Dendritic cell treated with granulocyte-macrophage colony-stimulating factor and Interleukin-4, amounts not matched to agents 40 ng/mL and 50 ng/mL, for 4 days (primary cell): ENCODE results near the gene ZDHHC3.

Experiments
- H3K27ac Mint-ChIP-seq: one replicate; pipeline ENCODE4 v1.8.0; 2022; ENCODE audit warnings: mild to moderate bottlenecking, mixed read lengths
- H3K27me3 Mint-ChIP-seq: one replicate; pipeline ENCODE4 v1.8.0; 2022; ENCODE audit warnings: mild to moderate bottlenecking, mixed read lengths
- H3K36me3 Mint-ChIP-seq: one replicate; pipeline ENCODE4 v1.8.0; 2022; ENCODE audit warnings: low read depth, mixed read lengths
- H3K4me1 Mint-ChIP-seq: one replicate; pipeline ENCODE4 v1.8.0; 2022; ENCODE audit warnings: low read depth, mixed read lengths
- H3K4me3 Mint-ChIP-seq: one replicate; pipeline ENCODE4 v1.8.0; 2022; ENCODE audit warnings: mild to moderate bottlenecking, moderate library complexity, mixed read lengths
- H3K9me3 Mint-ChIP-seq: one replicate; pipeline ENCODE4 v1.8.0; 2022; ENCODE audit warnings: mixed read lengths
- intact Hi-C: fragments of 100-400 bp; cut with micrococcal nuclease; formaldehyde crosslinking; loops from one replicate; pipeline ENCODE4 v1.15.0; 2022

ZDHHC3 gene

DNA sequence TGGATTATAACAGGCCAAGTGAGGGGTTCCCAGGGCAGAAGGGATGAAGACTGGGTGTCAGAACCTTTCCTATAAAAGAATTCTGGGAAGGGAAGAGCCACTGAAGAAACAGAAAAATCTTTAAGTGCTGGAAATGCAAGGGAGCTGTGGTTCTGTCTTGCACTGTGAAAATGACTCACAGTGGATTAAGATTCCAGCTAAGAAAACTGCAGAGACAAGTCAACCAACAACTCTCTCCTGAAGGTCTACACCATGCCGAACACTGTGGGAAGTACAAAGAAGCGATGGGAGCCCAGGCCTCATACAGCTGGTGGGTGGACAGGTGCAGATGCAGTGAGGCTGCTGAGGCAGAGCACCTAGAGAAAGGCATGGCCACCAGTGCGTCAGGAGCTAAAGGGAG lies 27.7 kb downstream of the ZDHHC3 start:
- H3K27me3 Mint-ChIP-seq: no peaks in the 10 kb centered on the region
- intact Hi-C loops: no loop called here

DNA sequence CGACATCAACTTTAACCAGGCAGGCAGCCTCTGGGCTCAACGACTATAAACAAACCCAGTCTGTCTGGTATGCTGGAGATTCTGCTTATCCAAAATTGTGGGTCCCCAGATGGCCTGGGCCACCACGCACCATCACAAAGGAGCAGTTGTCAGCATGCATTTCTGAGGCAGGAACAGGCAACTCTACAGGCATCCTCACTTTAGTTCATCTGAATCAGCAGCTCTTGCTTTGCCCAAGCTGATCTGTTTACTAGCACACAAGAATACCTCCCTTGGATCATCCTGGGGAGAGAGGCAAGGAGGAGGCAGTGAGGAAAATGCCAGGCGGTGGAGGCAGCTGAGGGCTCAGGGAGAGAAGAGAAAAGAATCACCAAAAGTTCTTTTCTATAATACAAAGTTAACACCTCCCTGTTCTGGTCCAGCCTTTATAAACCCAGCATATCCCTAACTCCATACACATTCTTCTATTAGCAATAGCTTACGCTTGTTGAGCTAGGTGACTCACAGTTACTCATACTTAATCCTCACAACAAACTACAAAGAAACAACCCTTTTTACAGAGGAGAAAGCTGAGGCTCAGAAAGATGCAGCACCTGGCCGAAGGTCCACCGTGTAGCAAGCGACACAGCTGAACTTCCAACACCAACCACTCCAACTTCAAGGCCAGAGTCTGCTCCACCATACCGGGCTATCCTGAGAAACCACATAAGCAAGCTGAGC lies 33.6 kb downstream of the ZDHHC3 start:
- Mint-ChIP-seq H3K27me3 (no peaks in the 10 kb centered on the region), H3K9me3 (no peaks in the 10 kb centered on the region), H3K4me1 (no peaks in the 10 kb centered on the region), H3K27ac (no peak overlapping the region), H3K4me3 (no peak overlapping the region), H3K36me3 (peaks cover 93% of the 10 kb centered on the region)
- intact Hi-C loops: no loop called here

More for the DNA sequence above, 27.7 kb downstream of the ZDHHC3 start:
- Mint-ChIP-seq H3K36me3 (peaks cover 52% of the 10 kb centered on the region), H3K27ac (no peak overlapping the region), H3K4me3 (no peak overlapping the region), H3K4me1 (peaks cover 14% of the 10 kb centered on the region), H3K9me3 (no peaks in the 10 kb centered on the region)

DNA sequence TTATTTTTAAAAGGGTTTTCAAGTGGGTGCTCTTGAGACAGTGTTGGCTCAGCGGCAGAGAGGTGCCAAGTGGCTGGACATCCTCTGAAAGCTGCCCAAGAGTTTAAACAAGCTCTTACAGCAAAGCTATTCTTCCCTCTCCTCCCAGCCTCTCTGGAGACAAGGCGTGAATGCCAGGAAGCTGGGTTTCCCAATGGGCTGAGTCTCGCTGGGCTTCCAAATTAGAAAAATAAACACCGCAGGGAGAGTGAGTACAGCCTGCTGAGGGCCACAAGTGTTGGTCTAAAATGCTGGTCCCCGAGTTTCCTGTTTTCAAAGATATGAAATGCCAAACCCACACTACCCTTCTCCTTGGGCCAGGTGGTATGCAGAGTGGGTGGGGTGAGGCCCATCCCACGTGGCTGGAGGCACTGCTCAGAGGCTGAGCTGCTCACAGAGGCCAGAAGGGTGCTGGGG lies 36.4 kb downstream of the ZDHHC3 start:
- Mint-ChIP-seq H3K36me3 (peaks cover 91% of the 10 kb centered on the region), H3K4me1 (no peaks in the 10 kb centered on the region), H3K4me3 (no peak overlapping the region), H3K9me3 (no peaks in the 10 kb centered on the region), H3K27ac (no peak overlapping the region), H3K27me3 (no peaks in the 10 kb centered on the region)
- intact Hi-C loops: no loop called here

DNA sequence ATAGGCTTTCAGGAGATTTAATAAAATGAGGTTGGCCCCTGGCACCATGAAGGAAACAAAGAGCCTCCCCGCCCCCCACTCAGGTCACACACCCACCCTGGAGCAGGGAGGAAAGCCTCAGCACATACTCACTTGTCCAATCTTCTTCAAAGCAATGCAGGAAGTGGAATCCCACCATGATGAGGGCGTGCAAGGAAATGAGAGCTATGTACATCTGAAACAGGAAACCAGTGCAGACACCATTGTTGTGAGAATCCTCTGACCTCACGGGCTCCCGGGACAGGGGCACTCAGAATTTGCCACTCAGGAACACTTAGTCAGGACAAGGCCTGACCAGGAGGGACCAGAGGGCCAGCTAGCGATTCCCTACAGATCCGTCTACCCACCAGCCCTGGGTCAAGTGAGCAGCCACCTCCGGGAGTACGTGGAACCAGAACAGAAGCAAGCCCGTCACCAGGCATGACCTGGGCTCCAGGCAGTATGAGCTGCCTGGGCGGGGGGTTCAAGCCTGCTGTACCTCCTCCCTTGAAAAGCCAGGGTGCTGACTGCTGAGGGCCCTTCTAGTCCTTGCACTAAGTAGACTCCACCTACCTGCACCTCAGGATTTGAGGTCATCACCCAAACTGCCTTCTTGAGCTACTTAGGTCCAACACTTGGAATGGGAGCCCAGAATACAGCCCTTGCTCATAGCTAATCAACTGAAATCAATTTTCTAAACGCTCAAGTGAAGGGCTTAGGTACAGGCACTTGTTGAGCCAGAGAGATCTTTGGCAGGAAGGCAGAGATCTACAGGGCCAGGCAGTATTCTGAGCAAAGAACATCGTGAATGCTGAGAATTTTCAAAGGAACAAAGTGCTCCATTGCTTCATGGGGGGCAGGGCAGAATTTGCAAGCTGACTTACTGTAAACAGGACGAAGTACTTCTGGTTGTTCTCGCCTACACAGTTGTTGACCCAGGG lies 42.7 kb downstream of the ZDHHC3 start:
- Mint-ChIP-seq H3K4me3 (no peak overlapping the region), H3K27ac (no peak overlapping the region), H3K27me3 (no peaks in the 10 kb centered on the region), H3K9me3 (no peaks in the 10 kb centered on the region), H3K4me1 (no peaks in the 10 kb centered on the region), H3K36me3 (peaks cover 96% of the 10 kb centered on the region)
- intact Hi-C loops: no loop called here

DNA sequence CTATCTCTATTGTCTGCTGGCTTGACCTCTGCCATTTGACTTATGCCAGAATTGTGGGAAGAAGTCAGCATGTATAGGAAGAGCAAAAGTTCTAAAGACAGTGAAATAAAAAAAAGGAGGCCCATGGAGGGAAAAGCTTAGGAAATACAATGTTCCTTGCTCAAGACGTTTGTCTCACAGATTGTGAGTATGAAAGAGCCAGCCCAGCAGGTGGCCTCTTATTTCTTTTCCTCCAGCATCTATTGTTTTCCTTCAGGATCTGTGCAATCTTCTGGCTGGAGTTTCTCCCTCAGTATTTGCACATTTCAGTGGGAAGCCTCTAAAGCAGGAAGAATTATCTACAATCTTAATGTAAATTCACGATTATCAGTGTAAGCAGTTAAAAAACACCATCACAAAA lies 43.7 kb downstream of the ZDHHC3 start:
- intact Hi-C loops: no loop called here
- H3K9me3 Mint-ChIP-seq: no peaks in the 10 kb centered on the region
- H3K27me3 Mint-ChIP-seq: no peaks in the 10 kb centered on the region
- H3K27ac Mint-ChIP-seq: no peak overlapping the region
- H3K4me1 Mint-ChIP-seq: no peaks in the 10 kb centered on the region
- H3K4me3 Mint-ChIP-seq: no peak overlapping the region
- H3K36me3 Mint-ChIP-seq: peaks cover 96% of the 10 kb centered on the region

DNA sequence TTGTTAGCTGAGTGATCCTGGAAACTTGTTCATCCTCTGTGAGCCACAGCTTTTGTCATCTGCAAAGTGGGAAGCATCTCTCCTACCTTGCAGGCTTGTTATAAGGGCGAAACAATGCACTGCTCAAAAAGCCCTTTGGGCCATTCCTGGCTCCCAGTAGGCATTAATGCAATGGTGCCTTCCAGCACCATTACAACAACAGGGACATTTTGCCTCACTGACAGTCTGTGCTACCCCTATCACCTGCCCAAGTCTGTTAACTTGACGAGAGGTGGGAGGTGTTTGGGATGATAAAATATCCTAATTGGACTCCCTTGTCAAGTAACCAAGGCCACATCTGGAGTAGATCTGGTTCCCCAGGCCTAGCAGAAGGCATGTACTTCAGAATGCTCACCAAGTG lies 44.2 kb downstream of the ZDHHC3 start:
- Mint-ChIP-seq H3K36me3 (peaks cover 96% of the 10 kb centered on the region), H3K9me3 (no peaks in the 10 kb centered on the region), H3K27me3 (no peaks in the 10 kb centered on the region), H3K27ac (no peak overlapping the region), H3K4me1 (no peaks in the 10 kb centered on the region), H3K4me3 (no peak overlapping the region)
- intact Hi-C loops: no loop called here

DNA sequence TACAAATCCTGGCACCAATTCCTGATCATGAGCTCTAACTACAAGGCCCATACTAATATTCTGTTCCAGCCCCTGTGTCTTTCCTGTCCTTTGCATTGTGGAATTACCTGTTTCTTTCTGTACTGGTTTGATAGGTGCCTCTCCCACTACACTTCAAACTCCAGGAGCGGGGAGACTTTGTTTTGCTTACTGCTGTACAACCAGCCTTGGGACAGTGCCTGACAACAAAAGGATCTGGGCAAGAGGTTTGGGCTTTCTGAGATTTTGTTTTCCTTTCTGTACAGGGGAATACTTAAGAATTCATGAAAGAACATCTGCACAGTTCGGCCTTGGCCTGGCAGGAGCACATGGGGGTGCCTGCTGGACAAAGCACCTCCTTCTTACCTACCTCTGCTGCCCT lies 45.1 kb downstream of the ZDHHC3 start:
- Mint-ChIP-seq H3K4me1 (no peaks in the 10 kb centered on the region), H3K36me3 (peaks cover 96% of the 10 kb centered on the region), H3K27me3 (no peaks in the 10 kb centered on the region), H3K9me3 (no peaks in the 10 kb centered on the region), H3K27ac (no peak overlapping the region), H3K4me3 (no peak overlapping the region)
- intact Hi-C loops: no loop called here

DNA sequence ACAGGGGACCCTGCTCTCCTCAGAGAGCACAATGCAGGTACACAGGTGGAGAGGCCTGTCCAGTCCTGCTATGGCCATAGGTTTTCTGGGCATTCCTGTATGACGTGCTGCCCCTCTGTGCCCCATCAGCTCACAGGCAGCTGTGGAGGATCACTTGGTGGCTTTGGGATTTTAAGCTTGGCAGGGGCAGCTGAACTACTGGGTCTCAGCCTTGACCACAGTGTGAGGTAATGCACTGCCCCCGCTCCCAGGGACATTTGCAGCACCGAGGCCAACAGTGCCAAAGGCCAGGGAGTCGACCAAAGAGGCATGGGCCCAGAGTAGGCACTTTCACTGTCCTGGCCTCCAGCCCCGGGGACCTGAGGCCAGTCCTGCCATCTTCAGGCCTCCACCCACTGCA lies 46.2 kb downstream of the ZDHHC3 start:
- H3K9me3 Mint-ChIP-seq: no peaks in the 10 kb centered on the region
- intact Hi-C loops: no loop called here
- H3K27me3 Mint-ChIP-seq: no peaks in the 10 kb centered on the region
- peaks cover 99% of the 10 kb centered on the region for H3K36me3 Mint-ChIP-seq
- H3K4me3 Mint-ChIP-seq: no peak overlapping the region
- H3K4me1 Mint-ChIP-seq: no peaks in the 10 kb centered on the region
- no peak overlapping the region for H3K27ac Mint-ChIP-seq

DNA sequence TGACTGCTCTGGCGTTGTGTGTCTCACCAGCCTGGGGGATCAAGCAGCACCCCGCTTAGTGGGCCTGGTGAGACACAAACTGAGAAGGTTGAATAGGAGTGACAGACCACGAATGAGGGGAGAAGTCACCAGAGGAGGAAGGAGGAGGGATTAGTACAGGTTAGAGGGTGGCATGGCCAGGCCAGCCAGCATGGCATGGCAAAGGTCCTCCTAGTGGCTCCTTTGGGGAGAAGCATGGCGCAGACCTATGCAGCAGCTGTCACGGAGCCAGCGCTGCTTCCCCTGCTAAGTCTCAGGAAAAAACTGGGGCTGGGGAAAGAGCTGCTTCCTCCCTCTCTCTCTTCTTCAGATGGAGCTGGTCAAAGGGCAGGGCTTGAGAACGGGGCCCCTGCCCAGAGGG lies 48.6 kb downstream of the ZDHHC3 start:
- Mint-ChIP-seq H3K4me1 (no peaks in the 10 kb centered on the region), H3K9me3 (no peaks in the 10 kb centered on the region), H3K36me3 (peaks cover 94% of the 10 kb centered on the region), H3K27ac (no peak overlapping the region), H3K27me3 (no peaks in the 10 kb centered on the region), H3K4me3 (no peak overlapping the region)
- intact Hi-C loops: no loop called here

DNA sequence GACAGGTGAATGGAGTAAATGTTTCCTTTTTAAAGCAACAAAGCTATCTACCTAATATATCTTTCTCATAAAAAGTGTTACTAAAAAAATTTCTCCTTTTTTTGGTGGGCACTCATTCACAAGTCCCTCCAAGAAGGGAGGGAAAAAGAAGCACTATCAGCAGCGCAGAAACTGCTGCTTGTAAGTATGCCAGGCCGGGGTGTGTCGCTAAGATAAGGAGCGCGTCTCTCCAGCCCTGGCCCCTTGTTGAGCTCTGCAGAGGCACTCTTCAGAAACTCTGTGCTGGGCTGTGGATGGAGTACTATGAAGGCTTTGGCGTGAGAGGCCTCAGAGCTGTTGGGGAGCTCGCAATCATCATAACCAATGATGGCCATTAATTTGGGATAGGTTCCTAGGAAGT lies 49.1 kb downstream of the ZDHHC3 start:
- Mint-ChIP-seq H3K27me3 (no peaks in the 10 kb centered on the region), H3K4me1 (no peaks in the 10 kb centered on the region), H3K36me3 (peaks cover 94% of the 10 kb centered on the region), H3K4me3 (no peak overlapping the region), H3K9me3 (no peaks in the 10 kb centered on the region), H3K27ac (no peak overlapping the region)
- intact Hi-C loops: no loop called here

DNA sequence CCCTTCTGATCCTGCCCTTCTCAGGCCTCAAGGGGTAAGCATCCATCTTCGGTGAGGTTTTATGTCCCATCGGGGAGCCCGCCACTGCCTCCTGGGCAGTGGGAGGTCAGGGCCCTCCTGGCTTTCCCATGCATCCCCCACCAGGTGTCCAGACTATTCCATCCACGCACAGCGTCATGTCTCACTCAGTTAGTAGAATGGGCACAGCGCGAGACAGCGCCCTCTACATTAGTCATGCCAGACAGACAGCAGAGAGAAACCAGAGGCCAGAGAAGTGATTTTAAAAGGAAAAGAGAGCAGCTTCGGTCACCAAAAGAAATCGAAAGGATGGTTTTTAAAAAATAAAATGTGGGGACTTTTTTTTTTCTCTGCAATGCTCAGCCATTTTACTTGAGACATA lies 49.8 kb downstream of the ZDHHC3 start:
- H3K27me3 Mint-ChIP-seq: no peaks in the 10 kb centered on the region
- H3K27ac Mint-ChIP-seq: no peak overlapping the region
- no peaks in the 10 kb centered on the region for H3K9me3 Mint-ChIP-seq
- no peaks in the 10 kb centered on the region for H3K4me1 Mint-ChIP-seq
- H3K4me3 Mint-ChIP-seq: no peak overlapping the region
- intact Hi-C loops: no loop called here
- peaks cover 94% of the 10 kb centered on the region for H3K36me3 Mint-ChIP-seq

DNA sequence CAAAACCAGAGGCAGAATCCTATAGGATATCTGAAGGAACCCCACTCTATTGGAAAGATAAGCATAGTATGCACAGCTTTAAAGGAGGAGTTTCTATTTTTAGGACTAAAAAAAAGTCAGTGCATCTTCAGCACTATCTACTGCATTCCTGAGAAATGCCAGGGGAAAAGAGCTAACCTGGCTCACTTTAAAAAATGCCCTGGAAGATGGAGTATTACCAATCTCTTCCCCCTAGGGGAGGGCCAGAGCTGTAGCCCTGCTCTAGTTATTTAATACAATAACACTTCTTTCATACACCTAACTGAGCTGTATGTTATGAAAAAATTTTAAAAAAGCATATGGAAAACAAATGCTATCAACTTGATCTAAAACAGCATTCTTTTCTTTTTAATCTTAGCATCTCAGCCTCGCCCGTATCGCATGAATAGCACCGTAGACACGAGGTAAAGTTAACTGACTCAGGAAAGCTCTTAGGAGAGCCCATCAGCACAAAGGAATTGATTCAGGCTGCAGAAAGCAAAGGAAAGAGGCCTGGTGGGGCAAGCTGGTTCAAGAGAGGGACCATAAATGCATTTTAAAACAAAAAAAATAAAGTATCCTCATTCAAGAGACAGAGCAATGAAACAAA lies 51.4 kb downstream of the ZDHHC3 start:
- H3K9me3 Mint-ChIP-seq: no peaks in the 10 kb centered on the region
- peaks cover 94% of the 10 kb centered on the region for H3K36me3 Mint-ChIP-seq
- no peaks in the 10 kb centered on the region for H3K27me3 Mint-ChIP-seq
- no peaks in the 10 kb centered on the region for H3K4me1 Mint-ChIP-seq
- H3K4me3 Mint-ChIP-seq: no peak overlapping the region
- intact Hi-C loops: no loop called here
- H3K27ac Mint-ChIP-seq: no peak overlapping the region

DNA sequence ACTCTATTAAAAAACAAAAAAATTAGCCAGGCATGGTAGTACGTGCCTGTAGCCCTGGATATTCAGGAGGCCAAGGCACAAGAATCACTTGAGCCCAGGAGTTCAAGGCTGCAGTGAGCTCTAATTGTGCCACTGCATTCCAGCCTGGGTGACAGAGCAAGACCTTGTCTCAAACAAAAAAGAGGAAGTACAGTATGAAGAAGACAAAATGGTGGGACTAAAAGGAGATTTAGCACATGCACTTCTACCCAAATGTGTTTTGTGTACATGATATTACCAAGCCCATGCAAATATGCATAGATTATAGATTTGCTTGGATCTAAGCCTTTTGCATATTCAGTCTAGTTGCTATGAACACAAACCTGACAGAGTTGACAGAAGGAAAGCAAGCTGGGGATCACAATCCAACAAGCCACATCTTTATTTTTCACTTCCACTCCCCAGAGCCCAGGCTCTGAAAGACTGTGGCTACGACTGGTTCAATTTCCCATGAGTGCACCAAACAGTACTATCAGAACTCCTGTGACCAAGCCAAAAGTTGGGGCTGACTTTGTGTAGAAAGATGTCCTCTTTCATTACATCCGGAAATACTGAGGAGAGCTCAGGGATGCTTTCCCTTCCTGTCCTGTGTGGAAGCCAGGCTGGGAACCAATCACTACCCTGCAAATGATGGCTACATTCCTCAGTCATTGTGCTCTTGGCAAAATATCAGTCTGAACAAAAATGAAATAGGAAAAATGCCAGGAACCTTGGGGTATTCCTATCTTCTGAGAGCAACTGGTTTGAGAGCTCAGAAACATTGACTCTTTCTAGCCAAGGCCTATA lies 52.1 kb downstream of the ZDHHC3 start:
- no peak overlapping the region for H3K27ac Mint-ChIP-seq
- H3K4me1 Mint-ChIP-seq: no peaks in the 10 kb centered on the region
- no peaks in the 10 kb centered on the region for H3K9me3 Mint-ChIP-seq
- peaks cover 94% of the 10 kb centered on the region for H3K36me3 Mint-ChIP-seq
- intact Hi-C loops: no loop called here
- H3K27me3 Mint-ChIP-seq: no peaks in the 10 kb centered on the region
- H3K4me3 Mint-ChIP-seq: no peak overlapping the region
